ENCODE results near the gene RAB9B.

DNA sequence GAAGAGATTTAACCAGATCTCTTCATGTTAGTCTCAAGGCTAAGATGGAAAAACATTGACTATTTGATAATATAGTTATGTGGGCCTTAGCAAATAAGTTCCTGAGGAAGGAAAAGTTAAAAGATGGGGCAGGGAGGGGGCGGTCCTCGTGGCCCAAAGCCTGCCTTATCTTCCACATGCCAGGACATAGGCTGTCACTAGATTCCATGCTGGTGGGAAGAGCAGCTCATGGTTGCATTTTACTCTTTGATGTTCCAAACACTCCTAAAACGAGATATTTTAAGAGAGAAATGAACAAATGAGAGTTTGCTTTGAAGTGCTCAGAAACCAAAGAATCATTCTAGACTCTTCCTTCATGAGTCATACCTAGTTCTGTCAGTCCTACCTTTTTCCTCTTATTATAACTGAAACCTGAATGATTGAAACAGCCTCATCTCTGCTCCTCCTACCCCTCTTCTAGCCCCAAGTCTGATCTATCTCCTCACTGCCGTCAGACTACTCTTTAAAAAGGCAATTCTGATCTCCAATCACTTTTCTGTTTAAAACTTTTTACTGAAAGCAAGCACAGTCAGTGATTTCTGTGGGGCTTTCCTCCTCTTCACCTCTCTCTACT lies 25.1 kb downstream of the RAB9B start:
- TF ChIP-seq, protein P1, sequence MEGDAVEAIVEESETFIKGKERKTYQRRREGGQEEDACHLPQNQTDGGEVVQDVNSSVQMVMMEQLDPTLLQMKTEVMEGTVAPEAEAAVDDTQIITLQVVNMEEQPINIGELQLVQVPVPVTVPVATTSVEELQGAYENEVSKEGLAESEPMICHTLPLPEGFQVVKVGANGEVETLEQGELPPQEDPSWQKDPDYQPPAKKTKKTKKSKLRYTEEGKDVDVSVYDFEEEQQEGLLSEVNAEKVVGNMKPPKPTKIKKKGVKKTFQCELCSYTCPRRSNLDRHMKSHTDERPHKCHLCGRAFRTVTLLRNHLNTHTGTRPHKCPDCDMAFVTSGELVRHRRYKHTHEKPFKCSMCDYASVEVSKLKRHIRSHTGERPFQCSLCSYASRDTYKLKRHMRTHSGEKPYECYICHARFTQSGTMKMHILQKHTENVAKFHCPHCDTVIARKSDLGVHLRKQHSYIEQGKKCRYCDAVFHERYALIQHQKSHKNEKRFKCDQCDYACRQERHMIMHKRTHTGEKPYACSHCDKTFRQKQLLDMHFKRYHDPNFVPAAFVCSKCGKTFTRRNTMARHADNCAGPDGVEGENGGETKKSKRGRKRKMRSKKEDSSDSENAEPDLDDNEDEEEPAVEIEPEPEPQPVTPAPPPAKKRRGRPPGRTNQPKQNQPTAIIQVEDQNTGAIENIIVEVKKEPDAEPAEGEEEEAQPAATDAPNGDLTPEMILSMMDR (IDR thresholded peaks at IDR 0.05): no peak
- TF ChIP-seq POLR2A (IDR thresholded peaks at IDR 0.05): no peak

Data from right lobe of liver (tissue), 4 donors.